ENCODE results near the gene PPP2R3B. TPM values are rescaled to one million over a fixed set of nuclear protein-coding genes. Genes with fewer than 3 reads are reported as not detected.

Gene PPP2R3B
- polyA plus RNA-seq, 1 donor (not counting 4 experiments of a cell fraction or from before 2014, with no cell fraction given), result 6.6 TPM

GRCh38 chrX:375181-376036, 11.3 kb downstream of the PPP2R3B start:
- FAIRE-seq (no peak), DNase-seq (ENCODE audit: low read depth, low spot score) (peak; percentile 36)
- H3K79me2 ChIP-seq (ENCODE audit: control insufficient read depth, insufficient read depth, low read length), result peaks cover 2% of the 10 kb centered on the region
- H3K9me3 ChIP-seq (ENCODE audit: control insufficient read depth, low read depth, low read length), result no peaks in the 10 kb centered on the region
- no peaks in the 10 kb centered on the region for H3K9me1 ChIP-seq (ENCODE audit: control insufficient read depth, extremely low read depth, insufficient read depth, low read length)
- dilution Hi-C loops (cut with MboI; ENCODE audit: extremely low pct_ligation_motif_present, low sequenced_read_pairs), result no loop called here
- H3K9ac ChIP-seq (ENCODE audit: control insufficient read depth, extremely low read depth, insufficient read depth, low read length), result no peak overlapping the region
- peaks cover 34% of the 10 kb centered on the region for H3K27me3 ChIP-seq (ENCODE audit: control insufficient read depth, extremely low read depth, insufficient read depth, low read length)
- H3K4me1 ChIP-seq (ENCODE audit: control insufficient read depth, extremely low read depth, insufficient read depth, low read length), result peaks cover 12% of the 10 kb centered on the region
- no peak overlapping the region for H2AFZ ChIP-seq (ENCODE audit: control insufficient read depth, low read length)
- H3K4me2 ChIP-seq (ENCODE audit: control insufficient read depth, extremely low read depth, insufficient read depth, low read depth, low read length), result peak overlapping the region; percentile 41
- H4K20me1 ChIP-seq (ENCODE audit: control insufficient read depth, extremely low read depth, insufficient read depth, low read length), result no peaks in the 10 kb centered on the region
- no peak overlapping the region for H3K27ac ChIP-seq (ENCODE audit: control insufficient read depth, insufficient read depth, low read length)
- no peaks in the 10 kb centered on the region for H3K36me3 ChIP-seq (ENCODE audit: control insufficient read depth in 2 of 2, extremely low read depth in 1 of 2, insufficient read depth in 2 of 2, low read length in 2 of 2)
- no peak overlapping the region for H3K4me3 ChIP-seq (ENCODE audit: control insufficient read depth in 2 of 3, extremely low read depth in 1 of 3, insufficient read depth in 2 of 3, low read depth in 1 of 3, low read length in 3 of 3)
- TF ChIP-seq EZH2 (IDR thresholded peaks at IDR 0.05; ENCODE audit: low read length), result no peak
- TF ChIP-seq, protein P1, sequence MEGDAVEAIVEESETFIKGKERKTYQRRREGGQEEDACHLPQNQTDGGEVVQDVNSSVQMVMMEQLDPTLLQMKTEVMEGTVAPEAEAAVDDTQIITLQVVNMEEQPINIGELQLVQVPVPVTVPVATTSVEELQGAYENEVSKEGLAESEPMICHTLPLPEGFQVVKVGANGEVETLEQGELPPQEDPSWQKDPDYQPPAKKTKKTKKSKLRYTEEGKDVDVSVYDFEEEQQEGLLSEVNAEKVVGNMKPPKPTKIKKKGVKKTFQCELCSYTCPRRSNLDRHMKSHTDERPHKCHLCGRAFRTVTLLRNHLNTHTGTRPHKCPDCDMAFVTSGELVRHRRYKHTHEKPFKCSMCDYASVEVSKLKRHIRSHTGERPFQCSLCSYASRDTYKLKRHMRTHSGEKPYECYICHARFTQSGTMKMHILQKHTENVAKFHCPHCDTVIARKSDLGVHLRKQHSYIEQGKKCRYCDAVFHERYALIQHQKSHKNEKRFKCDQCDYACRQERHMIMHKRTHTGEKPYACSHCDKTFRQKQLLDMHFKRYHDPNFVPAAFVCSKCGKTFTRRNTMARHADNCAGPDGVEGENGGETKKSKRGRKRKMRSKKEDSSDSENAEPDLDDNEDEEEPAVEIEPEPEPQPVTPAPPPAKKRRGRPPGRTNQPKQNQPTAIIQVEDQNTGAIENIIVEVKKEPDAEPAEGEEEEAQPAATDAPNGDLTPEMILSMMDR (optimal IDR thresholded peaks at IDR 0.05 in 1 of 3, IDR thresholded peaks at IDR 0.05 in 1 of 3, conservative IDR thresholded peaks at IDR 0.05 in 1 of 3; ENCODE audit: extremely low read depth in 1 of 3, insufficient read depth in 2 of 3, low read length in 3 of 3), result no peak

- Histone ChIP-seq H3K9me1 (ENCODE audit: control insufficient read depth, extremely low read depth, insufficient read depth, low read length) (no peaks in the 10 kb centered on the region), H3K27ac (ENCODE audit: control insufficient read depth, insufficient read depth, low read length) (no peak overlapping the region), H3K4me2 (ENCODE audit: control insufficient read depth, extremely low read depth, insufficient read depth, low read depth, low read length) (peak overlapping the region; percentile 55), H3K9ac (ENCODE audit: control insufficient read depth, extremely low read depth, insufficient read depth, low read length) (no peak overlapping the region), H4K20me1 (ENCODE audit: control insufficient read depth, extremely low read depth, insufficient read depth, low read length) (no peaks in the 10 kb centered on the region), H2AFZ (ENCODE audit: control insufficient read depth, low read length) (no peak overlapping the region), H3K9me3 (ENCODE audit: control insufficient read depth, low read depth, low read length) (no peaks in the 10 kb centered on the region), H3K4me1 (ENCODE audit: control insufficient read depth, extremely low read depth, insufficient read depth, low read length) (peaks cover 12% of the 10 kb centered on the region), H3K36me3 (ENCODE audit: control insufficient read depth in 2 of 2, extremely low read depth in 1 of 2, insufficient read depth in 2 of 2, low read length in 2 of 2) (no peaks in the 10 kb centered on the region), H3K4me3 (ENCODE audit: control insufficient read depth in 2 of 3, extremely low read depth in 1 of 3, insufficient read depth in 2 of 3, low read depth in 1 of 3, low read length in 3 of 3) (peak overlapping the region in 2 of 3 experiments; percentile 38 to 51), H3K79me2 (ENCODE audit: control insufficient read depth, insufficient read depth, low read length) (peaks cover 2% of the 10 kb centered on the region), H3K27me3 (ENCODE audit: control insufficient read depth, extremely low read depth, insufficient read depth, low read length) (peaks cover 34% of the 10 kb centered on the region)
- dilution Hi-C loops (cut with MboI; ENCODE audit: extremely low pct_ligation_motif_present, low sequenced_read_pairs), result no loop called here
- no peak for FAIRE-seq
- no peak for DNase-seq (ENCODE audit: low read depth, low spot score)
- peak; percentile 87 for TF ChIP-seq EZH2 (IDR thresholded peaks at IDR 0.05; ENCODE audit: low read length)
- TF ChIP-seq, protein P1 (optimal IDR thresholded peaks at IDR 0.05 in 1 of 3, IDR thresholded peaks at IDR 0.05 in 1 of 3, conservative IDR thresholded peaks at IDR 0.05 in 1 of 3; ENCODE audit: extremely low read depth in 1 of 3, insufficient read depth in 2 of 3, low read length in 3 of 3), result no peak
These were observed 12.1 kb downstream of the PPP2R3B start for GRCh38 chrX:374596-374995.
